ENCODE measurements around the gene CHAD.
A peak's percentile ranks its signal among the peaks of the same experiment; 100 is the strongest.
"Not testable (repeated sequence)": the region's sequence is repeated elsewhere in the genome, so short reads cannot be mapped to it uniquely, and the experiment has no call there.

Gene CHAD

DNA sequence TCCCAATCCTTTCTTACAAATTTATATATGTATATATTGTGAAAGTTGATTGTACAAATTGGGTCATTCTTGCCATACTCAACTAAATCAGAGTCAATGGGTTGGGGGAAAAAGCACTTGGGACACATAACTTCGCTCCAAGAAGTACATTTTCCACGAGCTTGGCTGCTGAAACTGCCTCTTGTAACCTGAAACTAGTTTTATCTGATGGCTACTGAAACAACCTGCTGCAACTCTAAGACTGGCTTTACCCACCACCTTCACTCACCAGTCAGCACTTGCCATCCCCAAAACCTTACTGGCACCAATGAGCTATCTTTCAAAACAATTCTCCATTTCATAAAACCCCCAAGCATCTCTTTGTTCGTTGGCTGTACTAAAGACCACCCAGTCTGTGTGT, 25.1 kb upstream of the CHAD start:
- DNase-seq (ENCODE audit: low spot score) = no peak

DNA sequence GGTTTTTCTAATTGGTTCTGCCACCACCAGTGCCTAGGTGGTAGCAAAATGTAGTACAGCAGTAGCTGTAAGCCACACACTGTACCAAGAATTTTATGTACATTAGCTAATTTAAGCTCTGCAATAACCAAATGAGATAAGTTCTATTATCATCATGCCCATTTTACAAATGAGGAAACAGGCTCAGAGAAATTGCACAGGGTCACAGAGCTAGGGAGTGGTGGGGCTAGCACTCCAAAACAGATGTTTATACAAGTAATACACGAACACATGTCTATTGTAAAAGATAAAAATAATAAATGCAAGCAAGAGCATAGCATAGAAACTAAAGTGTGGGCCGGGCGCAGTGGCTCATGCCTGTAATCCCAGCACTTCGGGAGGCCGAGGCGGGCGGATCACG, 23.5 kb upstream of the CHAD start:
- DNase-seq (ENCODE audit: low spot score) = no peak

DNA sequence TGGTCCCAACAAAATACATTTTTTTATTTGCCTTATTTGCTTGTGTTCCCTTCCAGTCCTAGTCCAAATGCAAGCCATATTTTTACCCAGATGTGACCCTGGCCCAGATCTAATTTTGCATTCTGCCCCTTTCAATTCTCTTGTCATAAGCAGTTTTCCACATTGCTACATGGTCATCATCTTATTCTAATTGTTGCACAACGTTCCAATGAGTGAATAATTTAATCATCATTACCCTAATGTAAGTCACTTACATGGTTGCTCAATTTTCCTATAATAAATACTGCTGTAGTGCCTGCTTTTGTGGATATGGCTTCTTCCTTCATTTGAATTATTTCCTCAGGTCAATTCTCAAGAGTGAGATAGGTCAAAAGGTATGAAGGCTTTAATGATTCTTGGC, 22.8 kb upstream of the CHAD start:
- no peak for DNase-seq (ENCODE audit: low spot score)

DNA sequence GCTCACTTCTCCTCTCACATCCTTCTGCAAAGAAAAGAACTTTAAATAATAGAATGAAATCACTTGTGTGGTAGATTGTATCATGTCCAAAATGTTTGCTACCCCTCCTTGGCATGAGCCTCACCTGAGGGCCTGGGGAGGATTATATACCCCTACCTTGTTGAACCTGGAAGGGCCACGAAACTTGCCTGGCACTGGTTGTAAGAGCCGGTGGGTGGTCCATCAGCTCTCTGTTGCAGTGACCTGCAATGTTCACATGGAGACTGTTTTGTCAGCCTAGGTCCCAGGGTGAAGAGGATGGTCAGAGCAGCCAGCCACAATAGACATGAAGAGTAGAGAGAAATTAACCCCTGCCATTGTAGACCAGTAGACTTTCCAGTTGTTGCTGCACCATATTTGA, 20.2 kb upstream of the CHAD start:
- DNase-seq (ENCODE audit: low spot score) = no peak

DNA sequence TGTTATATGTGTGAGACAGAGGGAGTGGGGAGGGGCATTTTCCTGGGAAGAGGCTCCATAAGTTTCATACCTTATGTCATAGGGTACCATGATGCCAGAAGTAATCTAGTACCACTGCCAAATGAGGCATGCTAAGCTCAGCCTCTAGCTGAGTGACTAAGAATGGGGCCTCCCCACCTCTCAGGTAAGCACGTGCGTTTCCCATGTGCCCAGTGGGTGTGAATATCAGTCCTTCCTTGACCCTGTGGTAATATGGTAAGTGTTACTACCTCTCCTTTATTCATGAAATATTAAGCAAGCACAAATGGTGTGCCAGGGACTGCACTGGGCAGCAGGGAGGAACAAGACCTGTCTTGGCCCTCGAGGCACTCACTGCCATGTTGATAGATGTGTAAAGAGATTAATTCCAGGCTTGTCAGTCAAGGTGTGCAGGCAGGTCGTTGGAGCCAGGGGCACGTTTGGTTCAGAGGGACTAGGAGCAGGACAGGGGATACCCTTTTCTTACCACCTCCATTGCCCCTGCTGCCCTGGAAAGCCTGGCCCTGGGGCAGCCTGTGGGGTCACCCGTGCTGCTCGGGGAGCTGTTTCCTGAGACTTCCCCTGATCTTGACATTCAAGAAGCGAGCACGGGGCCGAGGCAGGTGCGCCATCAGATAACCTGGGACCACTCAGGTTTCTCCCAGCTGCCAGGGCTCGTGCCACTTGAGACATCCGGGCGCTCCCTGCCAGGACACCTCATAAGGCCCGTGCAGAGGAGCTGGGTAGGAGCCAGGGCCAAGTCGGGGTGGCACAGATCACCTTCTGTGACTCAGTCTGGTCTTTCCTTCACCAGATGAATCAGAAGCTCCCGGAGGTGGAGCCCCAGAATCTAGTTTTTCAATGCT, 18.8 kb upstream of the CHAD start:
- no peak for DNase-seq (ENCODE audit: low spot score)

DNA sequence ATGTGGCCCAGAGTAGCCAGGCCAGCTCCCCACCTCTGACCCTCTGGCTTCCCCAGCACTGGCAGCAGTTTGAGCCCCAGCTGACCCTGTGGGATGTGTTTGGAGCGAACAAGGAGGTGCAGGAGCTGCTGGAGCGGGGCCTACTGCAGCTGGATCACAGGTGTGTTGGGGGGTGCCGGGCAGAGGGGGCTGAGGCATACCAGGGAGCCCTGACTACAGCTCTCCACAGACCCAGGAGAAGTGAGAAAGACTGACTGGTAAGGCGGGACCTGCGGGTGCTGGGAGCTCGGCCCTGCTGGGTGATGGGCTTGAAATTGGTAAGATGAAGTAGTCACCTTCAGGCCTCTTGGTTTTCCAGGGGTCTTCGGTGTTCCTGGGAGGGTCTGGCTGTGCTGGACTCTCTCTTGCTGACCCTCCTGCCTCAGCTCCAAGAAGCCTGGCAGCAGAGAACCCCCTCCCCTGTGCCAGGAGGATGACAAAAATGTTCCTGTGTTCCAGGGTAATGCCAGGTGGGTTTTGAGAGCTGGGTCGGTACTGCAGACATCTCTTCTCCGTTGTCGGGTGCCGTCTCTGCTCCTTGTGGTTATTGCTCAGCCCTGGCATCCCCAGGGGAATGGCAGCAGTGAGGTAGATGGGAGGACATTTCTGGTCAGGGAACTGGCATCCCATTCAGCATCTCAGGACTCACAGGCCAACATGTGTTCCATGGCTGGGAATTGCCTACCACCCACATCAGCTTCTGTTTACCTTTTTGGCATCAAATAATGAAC, 15.9 kb upstream of the CHAD start:
- no peak for DNase-seq (ENCODE audit: low spot score)

DNA sequence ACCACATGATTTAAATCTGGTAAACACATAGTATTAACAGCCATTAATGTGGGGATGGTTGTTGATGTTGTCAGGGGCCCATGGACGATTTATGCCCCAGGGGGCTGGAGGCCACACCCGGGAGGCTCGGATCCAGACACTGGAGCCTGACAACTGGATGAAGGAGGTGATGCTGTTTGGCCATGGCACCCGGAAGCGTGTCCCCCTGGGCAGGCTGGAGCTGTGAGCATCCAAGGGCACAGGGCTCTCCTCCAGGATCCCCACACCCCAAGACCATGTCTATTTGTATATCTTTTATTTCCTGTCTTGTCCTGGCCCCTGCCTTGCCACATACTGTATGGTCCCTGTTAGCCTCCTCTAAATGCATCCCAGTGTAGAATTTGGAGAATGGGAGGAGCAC, 14.6 kb upstream of the CHAD start:
- no peak for DNase-seq (ENCODE audit: low spot score)

DNA sequence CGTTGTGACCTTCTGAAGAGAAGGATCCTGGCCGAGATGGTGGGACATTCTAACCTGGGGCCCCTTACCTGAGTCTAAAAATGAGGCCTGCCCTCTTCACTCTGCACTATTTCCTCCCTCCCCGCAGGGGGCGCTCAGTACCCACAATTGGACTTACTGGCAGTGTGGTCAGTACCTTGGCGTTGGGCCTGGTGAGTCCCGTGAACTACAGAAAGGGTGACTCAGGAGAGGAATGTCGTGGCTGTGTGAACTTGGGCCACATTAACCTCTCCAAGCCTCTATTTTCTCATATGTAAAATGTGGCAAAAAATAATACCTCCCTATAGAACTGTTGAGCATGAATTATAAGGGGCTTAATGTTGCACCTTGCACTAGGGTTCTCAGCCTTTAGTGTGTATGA, 13.8 kb upstream of the CHAD start:
- DNase-seq (ENCODE audit: low spot score) = peak; percentile 90

DNA sequence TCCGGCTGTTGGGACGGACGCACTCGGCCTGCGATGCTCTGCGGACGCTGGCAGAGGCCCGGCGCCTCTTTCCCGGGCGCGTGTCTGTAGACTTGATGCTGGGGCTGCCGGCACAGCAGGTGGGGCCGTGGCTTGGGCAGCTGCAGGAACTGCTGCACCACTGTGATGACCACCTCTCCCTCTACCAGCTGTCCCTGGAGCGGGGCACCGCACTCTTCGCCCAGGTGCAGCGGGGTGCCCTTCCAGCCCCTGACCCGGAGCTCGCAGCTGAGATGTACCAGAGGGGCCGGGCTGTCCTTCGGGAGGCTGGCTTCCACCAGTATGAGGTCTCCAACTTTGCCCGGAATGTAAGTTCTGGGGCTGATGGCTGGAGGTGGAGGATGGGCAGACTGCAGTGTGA, 13.4 kb upstream of the CHAD start:
- no peak for DNase-seq (ENCODE audit: low spot score)

DNA sequence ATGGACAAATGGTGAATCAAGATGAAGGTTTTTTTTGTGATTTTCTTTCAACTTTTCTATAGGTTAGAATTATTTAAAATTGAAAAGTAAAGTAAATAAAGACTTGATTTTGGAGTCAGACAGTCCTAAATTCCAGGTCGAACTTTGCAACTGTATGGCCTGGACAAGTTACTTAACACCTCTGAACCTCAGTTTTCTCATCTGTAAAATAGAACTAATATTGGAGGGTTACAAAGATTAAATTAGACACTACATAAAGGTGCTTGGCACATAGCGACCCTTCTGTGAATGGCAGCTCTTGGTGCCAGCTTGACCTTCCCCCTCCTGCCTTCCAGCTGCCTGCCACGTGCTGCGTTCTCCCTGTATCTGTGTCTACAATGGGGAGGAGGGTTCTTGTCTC, 13.0 kb upstream of the CHAD start:
- DNase-seq (ENCODE audit: low spot score) = no peak

DNA sequence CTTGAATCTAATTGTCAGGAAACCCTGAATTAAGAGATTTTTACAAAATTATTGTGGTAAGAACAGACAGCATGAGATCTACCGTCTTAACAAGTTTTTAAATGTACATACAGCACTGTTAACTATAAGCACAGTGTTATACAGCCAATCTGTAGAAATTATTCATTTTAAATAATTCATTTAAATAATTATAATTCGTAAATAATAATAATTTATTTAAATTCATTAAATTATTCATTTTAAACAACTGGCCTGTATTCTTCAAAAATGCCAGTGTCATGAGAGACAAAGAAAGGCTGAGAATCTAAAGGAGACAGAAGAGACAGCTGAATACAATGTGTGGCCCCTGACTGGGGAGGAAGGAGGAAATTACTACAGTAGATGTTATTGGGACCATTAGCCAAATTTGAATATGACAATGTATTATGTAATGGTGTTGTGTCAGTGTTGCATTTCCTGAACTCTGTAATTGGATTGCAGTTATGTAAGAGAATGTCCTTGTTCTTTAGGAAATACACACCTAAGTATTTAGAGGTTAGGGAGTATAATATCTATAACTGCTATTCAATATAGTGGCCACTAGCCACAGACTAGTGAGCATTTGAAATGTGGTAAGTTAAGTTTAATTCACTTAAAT, 12.3 kb upstream of the CHAD start:
- no peak for DNase-seq (ENCODE audit: low spot score)

DNA sequence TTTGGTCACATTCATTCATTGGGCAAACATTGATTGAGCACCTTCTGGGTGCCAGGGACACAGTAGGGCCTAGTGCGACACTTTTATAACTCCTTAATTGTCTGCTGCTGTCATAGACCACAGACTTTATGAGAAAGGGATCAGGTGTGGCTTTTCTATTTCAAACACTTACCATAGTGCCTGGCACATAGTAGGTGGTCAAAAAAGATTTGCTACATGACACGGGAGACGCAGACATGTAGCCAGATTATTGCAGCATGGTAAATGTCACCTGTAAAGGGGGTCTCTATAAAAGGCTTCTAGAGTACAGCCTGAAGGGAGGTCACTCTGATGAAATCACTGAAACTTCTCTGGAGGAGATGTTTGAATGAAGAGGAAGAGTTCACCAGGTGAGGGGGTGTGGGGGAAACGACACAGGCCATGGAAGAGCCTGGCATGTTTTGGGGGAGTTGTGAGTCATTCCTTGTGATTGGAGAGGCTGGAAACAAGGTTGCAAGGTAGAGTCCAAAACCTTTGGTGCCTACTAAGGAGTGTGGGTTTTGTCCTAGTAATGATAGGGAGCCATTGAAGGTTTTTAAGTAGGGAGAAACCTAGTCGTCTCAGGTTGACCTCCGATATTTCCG, 11.6 kb upstream of the CHAD start:
- DNase-seq (ENCODE audit: low spot score) = no peak

DNA sequence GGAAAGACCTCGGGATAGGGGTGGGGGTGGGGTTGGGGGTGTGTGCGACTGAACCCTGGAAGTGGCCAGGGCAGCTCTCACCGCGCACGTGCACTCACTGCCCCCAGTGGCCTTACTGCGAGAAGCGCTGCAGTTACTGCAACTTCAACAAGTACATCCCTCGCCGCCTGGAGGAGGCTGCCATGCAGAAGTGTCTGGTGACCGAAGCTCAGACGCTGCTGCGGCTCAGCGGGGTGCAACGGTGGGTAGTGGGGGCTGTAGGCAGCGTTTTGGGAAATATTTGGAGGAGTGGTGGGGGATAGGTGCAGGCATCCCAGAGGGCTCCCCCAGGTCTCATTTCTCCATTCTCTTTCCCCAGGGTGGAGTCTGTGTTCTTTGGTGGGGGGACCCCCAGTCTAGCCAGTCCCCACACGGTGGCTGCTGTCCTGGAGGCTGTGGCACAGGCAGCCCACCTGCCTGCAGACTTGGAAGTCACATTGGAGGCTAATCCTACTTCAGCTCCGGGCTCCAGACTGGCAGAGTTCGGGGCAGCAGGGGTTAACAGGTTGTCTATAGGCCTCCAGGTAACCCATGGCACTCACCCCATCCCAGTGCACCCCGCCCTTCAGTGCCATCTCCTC, 11.0 kb upstream of the CHAD start:
- peak; percentile 37 for DNase-seq (ENCODE audit: low spot score)

DNA sequence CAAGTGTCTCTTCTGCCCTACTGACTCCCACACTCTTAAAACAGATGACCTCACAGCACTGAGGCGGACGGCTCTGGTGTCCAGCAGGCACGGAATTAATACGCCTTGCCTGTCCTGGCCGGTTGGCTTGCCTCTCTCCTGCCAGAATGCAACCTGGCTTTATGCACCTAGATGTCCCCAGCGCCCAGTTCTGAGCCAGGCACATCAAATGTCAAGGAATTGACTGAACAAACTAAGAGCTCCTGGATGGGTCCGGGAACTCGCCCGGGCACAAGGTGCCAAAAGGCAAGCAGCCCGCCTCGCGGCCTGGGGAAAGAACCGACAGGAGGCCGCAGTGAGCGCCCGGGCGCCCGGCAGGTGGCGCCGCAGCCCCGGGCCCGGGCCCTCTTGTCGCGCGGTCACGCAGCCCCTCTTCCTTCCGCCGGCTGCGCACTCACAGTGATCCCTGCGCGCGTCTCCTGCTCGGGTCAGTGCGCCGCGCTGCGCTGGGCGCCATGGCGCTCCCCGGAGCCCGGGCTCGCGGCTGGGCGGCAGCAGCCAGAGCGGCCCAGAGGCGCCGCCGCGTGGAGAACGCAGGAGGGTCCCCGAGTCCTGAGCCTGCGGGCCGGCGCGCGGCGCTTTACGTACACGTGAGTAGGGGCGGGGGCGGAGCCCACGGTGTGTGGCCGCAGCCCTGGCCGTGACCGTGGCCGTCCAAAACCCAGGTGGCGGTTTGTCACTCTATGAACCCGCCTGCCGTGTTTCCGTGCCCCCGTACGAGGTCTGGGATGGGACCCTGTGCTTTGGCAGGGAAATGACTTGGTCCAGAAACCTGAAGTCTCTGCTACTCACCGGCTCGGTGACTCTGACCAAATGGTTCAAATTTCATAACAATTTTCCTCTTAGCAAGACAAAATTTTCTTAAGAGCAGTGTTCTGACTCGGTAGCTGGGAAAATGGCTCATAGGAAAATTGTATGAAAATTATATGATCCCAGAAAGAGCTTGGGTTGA, 10.0 kb upstream of the CHAD start, which contains the start of gene RSAD1:
Gene RSAD1, plus strand, starts transcription at position 470 of the 991 bp plus-strand sequence. Its CDS starts 25 bp downstream, at position 495.
- DNase-seq (ENCODE audit: low spot score) = peak; percentile 72

DNA sequence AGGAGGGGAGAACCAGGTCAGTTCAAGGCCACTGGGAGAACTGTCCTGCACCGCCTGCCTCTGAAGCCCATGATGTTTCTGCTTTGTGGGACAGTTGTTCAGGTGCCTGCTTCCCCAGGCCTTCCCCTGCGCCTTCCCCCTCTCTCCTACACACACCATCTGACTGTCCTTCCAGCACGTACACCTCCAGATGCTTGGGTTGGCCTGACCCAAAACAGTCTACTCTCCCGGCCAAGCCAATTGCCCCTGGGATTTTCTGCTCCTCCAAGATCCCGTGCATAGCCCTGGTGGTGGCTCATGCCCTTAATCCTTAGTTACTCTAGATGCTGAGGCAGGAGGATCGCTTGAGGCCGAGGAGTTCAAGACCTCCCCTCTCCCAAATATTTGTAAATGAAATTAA, 9.3 kb upstream of the CHAD start:
- DNase-seq (ENCODE audit: low spot score) = no peak

DNA sequence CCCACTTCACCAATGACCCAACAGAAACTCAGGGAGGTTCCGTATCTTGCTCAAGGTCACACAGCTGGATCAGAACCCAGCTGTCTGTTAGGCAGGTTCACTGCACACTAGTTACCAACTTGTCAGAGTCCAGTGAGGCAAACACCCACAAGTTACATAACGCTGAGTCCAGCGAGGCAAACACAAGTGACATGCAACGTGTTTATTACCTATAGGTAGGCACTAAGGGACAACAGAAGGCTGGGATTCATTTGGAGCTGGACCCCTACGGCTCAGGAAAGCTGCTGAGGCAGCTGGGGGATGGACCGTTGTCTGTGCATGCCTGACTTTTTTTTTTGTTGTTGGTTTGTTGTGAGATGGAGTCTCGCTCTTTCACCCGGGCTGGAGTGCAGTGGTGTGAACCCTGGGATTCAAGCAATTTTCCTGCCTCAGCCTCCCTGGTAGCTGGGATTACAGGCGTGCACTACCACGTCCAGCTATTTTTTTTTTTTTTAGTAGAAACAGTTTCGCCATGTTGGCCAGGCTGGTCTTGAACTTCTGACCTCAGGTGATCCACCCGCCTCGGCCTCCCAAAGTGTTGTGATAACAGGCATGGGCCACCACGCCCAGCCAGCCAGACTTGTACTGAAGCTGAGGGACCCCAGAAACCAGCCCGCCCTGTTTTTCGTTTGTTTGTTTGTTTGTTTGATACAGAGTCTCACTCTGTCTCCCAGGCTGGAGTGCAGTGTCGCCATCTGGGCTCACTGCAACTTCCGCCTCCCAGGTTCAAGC, 8.1 kb upstream of the CHAD start:
- no peak for DNase-seq (ENCODE audit: low spot score)

DNA sequence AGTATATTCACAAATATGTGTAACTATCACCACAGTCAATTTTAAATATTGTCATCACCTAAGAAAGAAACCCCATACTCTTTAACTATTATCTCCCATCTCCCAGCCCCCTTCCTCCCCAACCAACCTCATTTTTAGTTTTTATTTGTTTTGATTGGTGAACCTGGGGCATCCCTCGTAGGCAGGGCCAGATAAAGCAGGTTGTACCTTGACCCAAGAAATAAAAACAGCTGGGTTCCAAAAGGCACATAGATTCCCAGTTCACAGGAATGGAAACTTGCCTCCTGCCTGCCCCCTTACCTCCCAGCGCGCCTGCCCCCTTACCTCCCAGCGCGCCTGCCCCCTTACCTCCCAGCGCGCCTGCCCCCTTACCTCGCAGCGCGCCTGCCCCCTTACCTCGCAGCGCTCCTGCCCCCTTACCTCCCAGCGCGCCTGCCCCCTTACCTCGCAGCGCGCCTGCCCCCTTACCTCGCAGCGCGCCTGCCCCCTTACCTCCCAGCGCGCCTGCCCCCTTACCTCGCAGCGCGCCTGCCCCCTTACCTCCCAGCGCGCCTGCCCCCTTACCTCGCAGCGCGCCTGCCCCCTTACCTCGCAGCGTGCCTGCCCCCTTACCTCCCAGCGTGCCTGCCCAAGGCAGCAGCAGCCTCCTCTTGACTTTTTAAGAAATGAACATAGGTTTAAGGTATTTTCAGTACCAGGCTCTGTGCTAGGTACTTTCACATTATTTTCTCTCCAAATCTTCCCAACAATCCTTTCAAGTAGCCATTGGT, 7.3 kb upstream of the CHAD start:
- DNase-seq (ENCODE audit: low spot score) = not testable (repeated sequence)

DNA sequence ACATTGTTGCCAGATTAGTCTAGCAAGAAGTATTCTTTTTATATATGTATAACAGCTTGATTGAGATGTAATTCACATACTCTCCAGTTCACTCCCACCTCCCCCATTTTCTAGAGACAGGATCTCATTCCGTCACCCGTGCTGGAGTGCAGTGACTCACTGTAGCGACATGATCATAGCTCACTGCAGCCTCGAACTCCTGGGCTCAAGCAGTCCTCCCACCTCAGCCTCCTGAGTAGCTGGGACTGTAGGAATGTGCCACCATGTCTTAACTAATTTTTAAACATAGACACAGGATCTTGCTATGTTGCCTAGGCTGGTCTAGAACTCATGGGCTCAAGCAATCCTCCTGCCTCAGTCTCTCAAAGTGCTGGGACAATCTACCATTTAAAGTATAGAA, 6.7 kb upstream of the CHAD start:
- DNase-seq (ENCODE audit: low spot score) = no peak

DNA sequence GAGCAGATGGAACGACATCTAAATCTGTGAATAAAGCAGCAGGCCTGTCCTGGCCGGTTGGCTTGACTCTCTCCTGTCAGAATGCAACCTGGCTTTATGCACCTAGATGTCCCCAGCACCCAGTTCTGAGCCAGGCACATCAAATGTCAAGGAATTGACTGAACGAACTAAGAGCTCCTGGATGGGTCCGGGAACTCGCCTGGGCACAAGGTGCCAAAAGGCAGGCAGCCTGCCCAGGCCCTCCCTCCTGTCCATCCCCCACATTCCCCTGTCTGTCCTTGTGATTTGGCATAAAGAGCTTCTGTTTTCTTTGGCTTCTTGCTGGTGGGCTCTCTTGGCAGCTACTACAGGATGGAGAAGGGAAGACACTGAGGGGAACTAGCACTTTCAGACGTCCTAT, 5.8 kb upstream of the CHAD start:
- no peak for DNase-seq (ENCODE audit: low spot score)
